Spleen (tissue), 7 donors: ENCODE results near the gene MYO1B.

Experiments
- CTCF ChIP-seq, 11 experiments: fragments of 200-600 bp in 7 of 11; fragments of 450-650 bp in 4 of 11; sonication (generic) in 4 of 11; IDR thresholded peaks in 8 of 11; conservative IDR thresholded peaks in 3 of 11; 1 replicate in 7 of 11; 2 replicates in 4 of 11; pipeline versions ENCODE4 v1.4.0 to v1.8.0; 2016 to 2021; ENCODE audit warnings: antibody characterized with exemption in 11 of 11, inconsistent platforms in 4 of 11, mild to moderate bottlenecking in 1 of 11
- POLR2AphosphoS5 ChIP-seq, 3 donors: sonication (generic); formaldehyde crosslinking; IDR thresholded peaks; one replicate each; pipeline ENCODE4 v1.5.1; 2017; ENCODE audit warnings: antibody characterized with exemption in 3 of 3
- donor health status: DM: no; HTN: no; CAD: no; lungs with moderate emphysema.
- donor health status: DM: no; HTN: no; CAD: no.
- donor health status: DM: no; HTN: no; CAD: no.

- no peak for TF ChIP-seq CTCF (IDR thresholded peaks at IDR 0.05 in 8 of 11, conservative IDR thresholded peaks at IDR 0.05 in 3 of 11)
- TF ChIP-seq POLR2AphosphoS5 (IDR thresholded peaks at IDR 0.05): no peak
Measured at GRCh38 chr2:191379375-191379774, 134.2 kb downstream of the MYO1B start.
